K562 (cell line): ENCODE results near the gene SAMD14. TPM values are rescaled to one million over a fixed set of nuclear protein-coding genes. Genes with fewer than 3 reads are reported as not detected.

Experiments
- CXXC5 ChIP-seq: fragments of 250-450 bp; sonication (Bioruptor Pico); IDR thresholded peaks from 2 replicates; pipeline ENCODE4 v1.8.0; 2022; ENCODE audit warnings: inconsistent platforms, mild to moderate bottlenecking, moderate library complexity
- RFX1 ChIP-seq: fragments of 450-650 bp; IDR thresholded peaks from 2 replicates; pipeline ENCODE4 v1.6.1; 2016; ENCODE audit warnings: mild to moderate bottlenecking, moderate library complexity
- TSHZ1 ChIP-seq: fragments of 250-450 bp; sonication (Bioruptor Pico); IDR thresholded peaks from 2 replicates; pipeline ENCODE4 v1.4.0; 2020; ENCODE audit warnings: mild to moderate bottlenecking, moderate library complexity
- VEZF1 ChIP-seq: fragments of 200-800 bp; sonication (Bioruptor generic); IDR thresholded peaks from 2 replicates; pipeline ENCODE4 v1.6.1; 2017; ENCODE audit warnings: missing genetic modification characterization, missing compliant biosample characterization
- ZBTB7A ChIP-seq: IDR thresholded peaks from 2 replicates; pipeline ENCODE4 v1.6.1; 2011; ENCODE audit warnings: low read depth, mild to moderate bottlenecking, low read length, moderate library complexity, borderline replicate concordance; ENCODE audit not compliant: control insufficient read depth
- polyA plus RNA-seq, 8 experiments: library from polyadenylated mRNA; depleted of rRNA in 4 of 8; stranded (reverse) in 5 of 8; unstranded in 3 of 8; fragments of >200 nt; fragmentation: Nextera tagmentation in 2 of 8; fragmentation: Illumina TruSeq in 1 of 8; extraction: Ambion mirVana in 2 of 8; extraction: Trizol in 1 of 8; gene quantifications; 2 replicates each; pipeline versions ENCODE4 v1.2.1 to v1.2.3, GENCODE V29; 2011 to 2014; ENCODE audit warnings: inconsistent platforms in 1 of 8, missing spikeins in 1 of 8
- total RNA-seq, 7 experiments: library from RNA; depleted of rRNA in 6 of 7; stranded (reverse); fragments of >200 nt in 6 of 7; fragmentation: Illumina TruSeq in 2 of 7; extraction: Trizol in 2 of 7; gene quantifications; 2 replicates each; pipeline versions ENCODE4 v1.2.1 to v1.2.3, GENCODE V29; 2011 to 2021; ENCODE audit warnings: low replicate concordance in 1 of 7

Gene SAMD14
- total and polyA plus RNA-seq, 9 of the 15 experiments (the other 6 are each of a cell fraction or from before 2014, with no cell fraction given): 0.04 to 0.07 TPM; not detected in 7

GRCh38 chr17:50129728-50130558 is at the start of gene SAMD14 (continued):
- no peak for TF ChIP-seq TSHZ1
- TF ChIP-seq CXXC5 (CRISPR knock-in tag): 0 out of 2 replicates have a peak, but pooled peaks have one; percentile 29
- TF ChIP-seq VEZF1 (CRISPR knock-in tag): peak; percentile 80
- TF ChIP-seq ZBTB7A: peak; percentile 44; the same call in 1 of the 2 replicates
- no peak for TF ChIP-seq RFX1
